Calu3 (cell line): ENCODE measurements around the gene MCC. TPM values are rescaled to one million over a fixed set of nuclear protein-coding genes. Genes with fewer than 3 reads are reported as not detected.

ENCODE experiments used
- BruUV-seq: library from RNA; stranded (reverse); fragments of 400-500 nt; replicated peaks from 2 replicates; lab custom pipeline; 2021; lab: Mats Ljungman, UMichigan
- CTCF ChIA-PET: fragments of 300-600 bp; sonication (Branson Sonifier 250); formaldehyde crosslinking; loops from one replicate; lab custom pipeline; 2022; ENCODE audit warnings: antibody characterized with exemption; lab: Charles Lee
- DNase-seq: peaks from one replicate; pipeline ENCODE4 v3.0.0; 2022
- H3K27ac Mint-ChIP-seq: one replicate; pipeline ENCODE4 v1.8.0; 2022; ENCODE audit warnings: mixed read lengths; ENCODE audit not compliant: unreplicated experiment
- H3K27me3 Mint-ChIP-seq: one replicate; pipeline ENCODE4 v1.8.0; 2022; ENCODE audit warnings: mixed read lengths; ENCODE audit not compliant: unreplicated experiment
- H3K36me3 Mint-ChIP-seq: one replicate; pipeline ENCODE4 v1.8.0; 2022; ENCODE audit warnings: mild to moderate bottlenecking, moderate library complexity, mixed read lengths; ENCODE audit not compliant: insufficient read depth, unreplicated experiment
- H3K4me1 Mint-ChIP-seq: one replicate; pipeline ENCODE4 v1.8.0; 2022; ENCODE audit warnings: mild to moderate bottlenecking, low read depth, mixed read lengths; ENCODE audit not compliant: unreplicated experiment
- H3K4me3 Mint-ChIP-seq: one replicate; pipeline ENCODE4 v1.8.0; 2022; ENCODE audit warnings: mild to moderate bottlenecking, low read depth, moderate library complexity, mixed read lengths; ENCODE audit not compliant: unreplicated experiment
- H3K9me3 Mint-ChIP-seq: one replicate; pipeline ENCODE4 v1.8.0; 2022; ENCODE audit warnings: low read depth, mixed read lengths; ENCODE audit not compliant: unreplicated experiment
- intact Hi-C: fragments of 100-400 bp; cut with micrococcal nuclease; formaldehyde crosslinking; loops from one replicate; pipeline ENCODE4 v1.10.0; 2022; ENCODE audit not compliant: unreplicated experiment
- total RNA-seq: library from RNA; stranded (reverse); gene quantifications from 2 replicates; pipeline ENCODE4 v1.2.3, GENCODE V29; 2022
- TF ChIP-seq, protein P1 (sequence below): fragments of 200-600 bp; IDR thresholded peaks from one replicate; pipeline ENCODE4 v1.8.0; 2022; ENCODE audit warnings: antibody characterized with exemption; ENCODE audit not compliant: unreplicated experiment

Gene MCC
- total RNA-seq, 1 experiment from 2014 or later, result 2.8 TPM

DNA sequence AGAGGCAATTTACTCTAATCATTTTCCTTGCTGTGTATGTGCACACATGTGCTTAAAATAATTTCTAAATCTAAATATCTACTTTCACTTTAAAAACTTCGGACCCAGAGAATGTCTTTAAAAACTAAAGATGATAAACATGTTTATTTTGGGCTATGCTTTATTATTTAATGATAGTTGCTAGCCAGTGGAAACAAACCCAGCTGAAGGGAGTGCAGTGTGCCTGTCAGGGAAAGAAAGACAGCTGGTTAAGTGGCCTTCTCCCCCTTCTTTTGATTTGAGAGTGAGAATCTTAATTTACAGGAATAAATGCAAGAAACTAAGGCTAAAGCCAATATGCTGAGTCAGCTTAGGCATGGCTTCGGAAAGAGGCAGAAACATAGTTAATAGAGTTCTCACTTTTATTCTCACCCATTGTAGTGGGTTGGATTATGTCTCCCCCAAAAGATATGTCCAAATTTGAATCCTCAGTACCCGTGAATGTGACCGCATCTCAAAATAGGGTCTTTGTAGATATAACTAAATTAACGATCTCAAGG lies 400.2 kb downstream of the MCC start:
- no peak overlapping the region for H3K4me3 Mint-ChIP-seq
- no TSS peak for BruUV-seq
- no peaks in the 10 kb centered on the region for H3K9me3 Mint-ChIP-seq
- H3K27me3 Mint-ChIP-seq, result no peaks in the 10 kb centered on the region
- intact Hi-C loops, result no loop called here
- no peak overlapping the region for H3K27ac Mint-ChIP-seq
- DNase-seq, result no peak
- TF ChIP-seq, protein P1, sequence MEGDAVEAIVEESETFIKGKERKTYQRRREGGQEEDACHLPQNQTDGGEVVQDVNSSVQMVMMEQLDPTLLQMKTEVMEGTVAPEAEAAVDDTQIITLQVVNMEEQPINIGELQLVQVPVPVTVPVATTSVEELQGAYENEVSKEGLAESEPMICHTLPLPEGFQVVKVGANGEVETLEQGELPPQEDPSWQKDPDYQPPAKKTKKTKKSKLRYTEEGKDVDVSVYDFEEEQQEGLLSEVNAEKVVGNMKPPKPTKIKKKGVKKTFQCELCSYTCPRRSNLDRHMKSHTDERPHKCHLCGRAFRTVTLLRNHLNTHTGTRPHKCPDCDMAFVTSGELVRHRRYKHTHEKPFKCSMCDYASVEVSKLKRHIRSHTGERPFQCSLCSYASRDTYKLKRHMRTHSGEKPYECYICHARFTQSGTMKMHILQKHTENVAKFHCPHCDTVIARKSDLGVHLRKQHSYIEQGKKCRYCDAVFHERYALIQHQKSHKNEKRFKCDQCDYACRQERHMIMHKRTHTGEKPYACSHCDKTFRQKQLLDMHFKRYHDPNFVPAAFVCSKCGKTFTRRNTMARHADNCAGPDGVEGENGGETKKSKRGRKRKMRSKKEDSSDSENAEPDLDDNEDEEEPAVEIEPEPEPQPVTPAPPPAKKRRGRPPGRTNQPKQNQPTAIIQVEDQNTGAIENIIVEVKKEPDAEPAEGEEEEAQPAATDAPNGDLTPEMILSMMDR, result no peak
- CTCF ChIA-PET, result interaction anchor here (0.7 kb wide), 1 partner anchor 150 kb away, joined by 3 read pairs; no protein-coding TSS in a partner anchor
- no peaks in the 10 kb centered on the region for H3K4me1 Mint-ChIP-seq
- no peaks in the 10 kb centered on the region for H3K36me3 Mint-ChIP-seq

GRCh38 chr5:113085880-113086409 lies 402.3 kb downstream of the MCC start:
- H3K36me3 Mint-ChIP-seq, result no peaks in the 10 kb centered on the region
- BruUV-seq, result no TSS peak
- H3K4me3 Mint-ChIP-seq, result no peak overlapping the region
- CTCF ChIA-PET, result interaction anchor here (1.0 kb wide), 1 partner anchor 9 kb away, joined by 4 read pairs; no protein-coding TSS in a partner anchor
- H3K9me3 Mint-ChIP-seq, result no peaks in the 10 kb centered on the region
- H3K4me1 Mint-ChIP-seq, result no peaks in the 10 kb centered on the region
- intact Hi-C loops, result no loop called here
- DNase-seq, result no peak
- TF ChIP-seq, protein P1, result no peak
- no peak overlapping the region for H3K27ac Mint-ChIP-seq
- H3K27me3 Mint-ChIP-seq, result no peaks in the 10 kb centered on the region

DNA sequence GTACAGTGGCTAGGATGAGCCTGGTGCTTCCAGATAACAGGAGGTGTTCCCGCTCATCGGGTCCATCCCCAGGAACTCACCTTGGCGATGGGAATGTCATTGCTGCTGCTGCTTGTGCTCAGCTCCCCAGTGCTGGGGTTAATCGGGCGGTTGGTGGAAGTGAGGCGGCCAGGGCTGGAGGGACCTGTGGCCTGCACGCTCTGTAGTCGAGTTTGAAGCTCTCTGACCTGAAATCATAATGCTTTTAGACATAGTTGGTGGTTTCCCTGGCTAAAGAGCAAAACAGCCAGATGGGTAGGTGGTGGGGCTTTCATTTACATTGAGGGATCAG lies 403.2 kb downstream of the MCC start:
- intact Hi-C loops, result no loop called here
- no peak overlapping the region for H3K27ac Mint-ChIP-seq
- TF ChIP-seq, protein P1, result no peak
- H3K36me3 Mint-ChIP-seq, result no peaks in the 10 kb centered on the region
- DNase-seq, result no peak
- no peaks in the 10 kb centered on the region for H3K9me3 Mint-ChIP-seq
- H3K27me3 Mint-ChIP-seq, result no peaks in the 10 kb centered on the region
- no peaks in the 10 kb centered on the region for H3K4me1 Mint-ChIP-seq
- no peak overlapping the region for H3K4me3 Mint-ChIP-seq
- BruUV-seq, result no TSS peak
- CTCF ChIA-PET, result no interaction called here

- intact Hi-C loops, result no loop called here
- CTCF ChIA-PET, result interaction anchor here (1.3 kb wide), 1 partner anchor 11 kb away, joined by 3 read pairs; no protein-coding TSS in a partner anchor
- H3K27me3 Mint-ChIP-seq, result no peaks in the 10 kb centered on the region
- no peak overlapping the region for H3K27ac Mint-ChIP-seq
- H3K36me3 Mint-ChIP-seq, result no peaks in the 10 kb centered on the region
- H3K9me3 Mint-ChIP-seq, result no peaks in the 10 kb centered on the region
- BruUV-seq, result no TSS peak
- no peak for DNase-seq
- TF ChIP-seq, protein P1, result no peak
- no peak overlapping the region for H3K4me3 Mint-ChIP-seq
- no peaks in the 10 kb centered on the region for H3K4me1 Mint-ChIP-seq
Measured at GRCh38 chr5:113084402-113085083, 403.7 kb downstream of the MCC start.
